Stromal cell of bone marrow (primary cell): ENCODE data around the gene TMEM50B.
"Not testable (repeated sequence)": the region's sequence is repeated elsewhere in the genome, so short reads cannot be mapped to it uniquely, and the experiment has no call there.

Experiments used
- DNase-seq: peaks from one replicate; pipeline ENCODE4 v3.0.0-alpha.2; 2012; ENCODE audit warnings: low read depth

TMEM50B gene

DNA sequence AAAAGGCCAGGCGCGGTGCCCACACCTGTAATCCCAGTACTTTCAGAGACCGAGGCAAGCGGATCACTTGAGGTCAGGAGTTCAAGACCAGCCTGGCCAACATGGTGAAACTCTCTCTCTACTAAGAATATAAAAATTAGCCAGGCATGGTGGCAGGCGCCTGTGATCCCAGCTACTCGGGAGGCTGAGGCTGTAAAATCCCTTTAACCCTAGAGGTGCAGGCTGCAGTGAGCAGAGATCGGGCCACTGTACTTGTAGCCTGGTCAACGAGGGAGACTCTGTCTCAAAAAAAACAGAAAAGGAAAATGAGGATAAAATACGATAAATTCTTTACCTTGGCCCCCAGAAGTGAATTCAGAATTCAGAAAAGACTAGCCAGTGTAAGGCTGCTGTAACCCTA, 1.6 kb downstream of the TMEM50B start:
- no peak for DNase-seq

GRCh38 chr21:33477066-33477465, 2.7 kb downstream of the TMEM50B start:
- DNase-seq: no peak

- DNase-seq: no peak
Measured at GRCh38 chr21:33473344-33473743, 6.4 kb downstream of the TMEM50B start.

- DNase-seq: no peak
Measured at GRCh38 chr21:33470701-33471100, 9.1 kb downstream of the TMEM50B start.

DNA sequence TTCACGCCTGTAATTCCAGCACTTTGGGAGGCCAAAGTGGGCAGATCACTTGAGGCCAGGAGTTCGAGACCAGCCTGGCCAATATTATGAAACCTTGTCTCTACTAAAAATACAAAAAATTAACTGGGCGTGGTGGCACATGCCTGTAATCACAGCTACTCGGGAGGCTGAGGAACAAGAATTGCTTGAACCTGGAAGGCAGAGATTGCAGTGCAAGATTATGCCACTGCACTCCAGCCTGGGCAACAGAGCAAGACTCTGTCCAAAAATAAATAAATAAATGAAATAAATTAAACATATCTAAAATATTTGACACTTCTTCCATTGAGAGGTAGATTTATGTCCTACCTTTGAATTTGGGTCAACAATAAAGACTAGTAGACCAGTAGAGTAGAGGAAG, 10.6 kb downstream of the TMEM50B start:
- DNase-seq: not testable (repeated sequence)

DNA sequence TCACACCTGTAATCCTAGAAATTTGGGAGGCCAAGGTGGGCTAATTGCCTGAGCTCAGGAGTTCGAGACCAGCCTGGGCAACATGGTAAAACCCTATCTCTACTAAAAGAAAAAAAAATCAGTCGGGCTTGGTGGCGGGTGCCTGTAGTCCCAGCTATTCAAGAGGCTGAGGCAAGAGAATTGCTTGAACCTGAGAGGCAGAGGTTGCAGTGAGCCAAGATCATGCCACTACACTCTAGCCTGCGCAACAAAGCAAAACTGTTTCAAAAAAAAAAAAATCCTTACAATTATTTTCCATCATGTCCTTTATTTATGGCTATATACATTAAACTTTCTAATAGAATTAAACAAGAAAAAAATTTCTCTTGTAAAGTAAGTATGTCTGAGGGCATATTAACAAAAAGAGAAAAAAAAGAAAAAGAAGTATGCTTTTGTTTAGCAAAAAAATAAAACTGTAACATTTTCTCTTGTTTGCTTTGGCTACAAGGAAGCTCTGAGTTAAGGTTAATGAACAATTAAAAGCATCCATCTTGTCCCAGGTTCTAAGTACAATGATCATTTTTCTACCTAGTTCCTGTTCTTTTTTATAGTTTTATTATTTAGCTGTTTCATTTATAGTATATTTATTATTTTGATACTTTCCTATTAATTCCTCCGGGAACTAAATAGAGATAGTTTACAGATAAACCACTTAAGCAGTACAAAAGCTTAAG, 18.1 kb downstream of the TMEM50B start:
- no peak for DNase-seq

DNA sequence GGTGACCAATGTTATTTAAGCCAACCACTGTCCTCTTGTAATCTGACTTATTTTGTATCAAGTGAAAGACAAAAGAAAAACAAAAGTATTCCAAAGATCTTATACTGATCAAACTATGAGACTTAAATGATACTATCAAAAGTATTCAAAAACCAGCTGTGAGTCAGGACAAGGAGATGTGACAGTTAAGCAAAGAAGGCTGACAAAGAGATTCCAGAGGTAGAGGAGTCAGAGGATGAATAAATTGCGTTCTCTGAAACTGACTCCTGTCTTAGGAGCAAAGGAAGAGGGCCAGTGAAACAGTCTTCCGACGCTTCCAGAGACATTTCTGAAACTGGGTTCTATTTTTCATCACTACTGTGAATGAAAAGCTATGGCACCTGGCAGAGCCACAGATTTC, 20.9 kb downstream of the TMEM50B start:
- DNase-seq: no peak

GRCh38 chr21:33455686-33456446, 23.9 kb downstream of the TMEM50B start:
- no peak for DNase-seq

GRCh38 chr21:33452362-33452761, 27.4 kb downstream of the TMEM50B start:
- no peak for DNase-seq

DNA sequence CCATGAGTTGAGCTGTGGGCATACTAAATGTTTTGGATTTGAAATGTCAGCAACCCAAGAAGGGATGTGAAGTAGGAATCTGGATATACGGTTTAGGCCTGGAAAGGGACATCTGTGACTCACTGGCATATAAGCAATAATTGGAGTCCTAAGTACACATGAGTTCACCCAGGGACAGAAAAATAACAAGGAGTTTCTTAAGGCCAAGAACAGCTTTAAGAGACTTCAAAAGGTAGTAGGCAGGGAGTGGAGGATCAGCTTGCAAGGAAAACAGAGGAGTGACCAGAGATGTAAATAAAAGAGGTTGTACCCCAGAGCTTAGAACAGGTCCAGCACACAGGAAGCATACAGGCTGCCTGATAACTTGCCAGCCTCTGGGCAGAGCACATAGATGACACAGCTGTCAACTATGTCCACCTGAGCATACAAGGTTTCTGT, 28.1 kb downstream of the TMEM50B start:
- no peak for DNase-seq

DNA sequence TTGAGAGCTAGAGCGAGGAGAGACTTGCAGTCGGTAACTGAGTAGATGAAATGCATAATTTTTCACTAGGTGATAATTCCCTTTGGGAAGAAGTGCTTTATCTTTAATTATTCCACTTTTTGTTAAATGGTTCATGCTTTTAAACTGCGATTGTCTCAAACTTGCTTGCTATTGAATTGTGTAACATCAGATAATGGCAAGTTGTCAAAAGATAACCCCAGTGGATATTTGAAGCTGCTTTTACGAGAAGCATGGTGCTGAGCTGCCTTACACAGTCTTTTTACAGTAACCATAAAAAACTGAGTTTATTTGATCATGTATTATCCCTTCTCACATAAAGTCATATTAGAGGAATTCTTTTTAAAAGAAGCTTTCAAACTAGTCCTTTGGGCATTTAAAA, 30.2 kb downstream of the TMEM50B start:
- no peak for DNase-seq

GRCh38 chr21:33446620-33447019, 33.2 kb downstream of the TMEM50B start:
- not testable (repeated sequence) for DNase-seq

- no peak for DNase-seq
Measured at GRCh38 chr21:33444499-33444898, 35.3 kb downstream of the TMEM50B start.

DNA sequence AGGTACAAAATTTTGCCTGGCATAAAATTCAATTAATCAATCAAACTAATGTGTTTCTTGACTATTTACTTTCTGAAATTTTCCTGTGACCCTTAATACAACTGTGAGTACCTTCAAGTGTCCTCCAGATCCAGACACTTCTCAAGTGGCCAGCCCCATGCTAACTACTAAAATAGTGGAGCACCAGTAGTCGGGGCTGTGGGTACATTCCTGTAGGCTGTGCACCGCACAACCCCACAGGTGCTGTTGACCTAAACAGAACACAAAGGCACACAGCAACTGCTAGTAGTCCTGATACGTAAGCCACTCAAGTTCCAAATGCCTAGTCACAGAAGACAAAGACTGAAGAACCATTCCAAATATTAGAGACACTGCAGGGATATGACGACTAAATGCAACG, 36.6 kb downstream of the TMEM50B start:
- no peak for DNase-seq

DNA sequence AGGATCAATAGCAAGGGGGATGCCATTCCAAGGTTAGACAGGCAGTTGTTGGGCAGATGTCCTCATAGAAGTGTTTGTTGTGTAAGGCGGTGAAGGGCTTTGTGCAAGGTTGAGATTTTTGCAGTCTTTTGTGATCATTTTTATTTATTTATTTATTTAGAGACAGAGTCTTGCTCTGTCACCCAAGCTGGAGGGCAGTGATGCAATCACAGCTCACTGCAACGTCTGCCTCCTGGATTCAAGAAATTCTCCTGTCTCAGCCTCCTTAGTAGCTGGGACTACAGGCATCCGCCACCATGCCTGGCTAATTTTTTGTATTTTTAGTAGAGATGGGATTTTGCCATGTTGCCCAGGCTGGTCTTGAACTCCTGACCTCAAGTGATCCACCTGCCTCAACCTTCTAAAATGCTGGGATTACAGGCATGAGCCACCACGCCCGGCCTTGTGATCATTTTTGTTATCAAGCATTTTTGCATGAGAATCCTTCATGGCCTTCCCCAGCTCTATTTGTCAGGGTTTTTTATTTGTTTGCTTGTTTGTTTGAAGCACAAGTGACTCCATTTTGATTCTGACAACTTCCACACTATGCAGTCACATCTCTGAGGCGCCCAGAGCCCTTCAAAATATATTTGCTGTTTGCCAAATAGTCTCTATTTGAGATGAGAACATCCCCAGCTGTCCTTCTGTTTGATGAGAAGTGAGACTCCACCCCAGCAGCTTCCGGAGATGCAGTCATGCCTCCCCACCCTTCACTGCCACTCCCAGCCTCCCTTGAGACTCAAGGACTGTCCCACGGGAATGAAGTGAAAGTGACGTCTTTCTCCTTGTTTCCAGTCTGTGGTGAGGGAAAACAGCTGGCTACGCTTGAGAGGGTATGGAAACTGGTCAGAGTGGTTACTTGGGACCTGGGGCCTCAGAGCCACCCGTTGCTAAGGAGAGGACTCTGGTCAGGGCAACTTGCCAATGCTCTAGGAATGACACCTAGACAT, 38.0 kb downstream of the TMEM50B start:
- DNase-seq: peak; percentile 47

DNA sequence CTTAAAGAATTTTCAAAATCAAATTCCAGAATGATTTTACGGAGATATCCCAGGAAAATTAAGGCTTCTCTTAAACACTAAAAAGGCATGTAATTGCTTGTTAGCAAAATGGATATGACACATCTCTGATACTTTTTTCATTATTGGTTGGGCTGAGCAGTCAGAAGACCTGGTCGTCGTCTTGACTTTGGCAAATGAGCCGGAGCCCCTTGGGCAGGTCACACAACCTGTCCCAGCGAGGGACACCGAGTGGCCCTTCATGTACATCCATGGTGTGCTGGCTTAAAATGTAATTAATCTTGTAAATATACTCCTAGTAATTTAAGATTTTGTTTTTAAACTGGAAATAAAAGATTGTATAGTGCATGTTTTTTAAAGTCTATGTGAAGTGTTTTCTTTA, 42.6 kb downstream of the TMEM50B start:
- DNase-seq: no peak

DNA sequence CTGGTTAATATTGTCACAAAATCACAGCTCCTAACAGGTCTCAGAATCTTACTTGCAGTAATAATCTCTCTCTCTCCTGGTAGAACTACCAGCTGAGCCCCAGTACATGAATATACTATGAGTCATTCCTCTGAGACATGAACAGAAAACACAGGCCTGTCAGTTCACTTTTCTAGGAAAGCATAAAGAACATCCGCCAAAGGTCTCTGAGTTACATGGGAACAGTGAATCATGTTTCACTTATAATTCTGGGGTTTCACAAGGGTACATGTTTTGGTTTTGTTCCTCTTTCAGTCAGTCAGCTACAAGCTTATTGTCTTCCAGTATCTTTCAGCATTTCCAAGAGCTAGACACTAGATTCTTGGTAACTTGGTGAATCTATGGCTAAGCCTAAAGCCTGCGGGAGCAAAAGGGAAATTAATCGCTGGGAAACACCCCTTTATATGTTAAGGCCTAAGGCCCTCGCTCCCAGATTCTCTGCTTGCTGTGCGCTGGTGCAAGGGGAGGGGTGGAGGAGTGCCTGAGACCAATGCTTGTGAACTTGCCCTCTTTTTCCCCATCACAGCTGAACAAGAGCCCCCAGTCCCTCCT, 44.9 kb downstream of the TMEM50B start:
- DNase-seq: peak; percentile 94

DNA sequence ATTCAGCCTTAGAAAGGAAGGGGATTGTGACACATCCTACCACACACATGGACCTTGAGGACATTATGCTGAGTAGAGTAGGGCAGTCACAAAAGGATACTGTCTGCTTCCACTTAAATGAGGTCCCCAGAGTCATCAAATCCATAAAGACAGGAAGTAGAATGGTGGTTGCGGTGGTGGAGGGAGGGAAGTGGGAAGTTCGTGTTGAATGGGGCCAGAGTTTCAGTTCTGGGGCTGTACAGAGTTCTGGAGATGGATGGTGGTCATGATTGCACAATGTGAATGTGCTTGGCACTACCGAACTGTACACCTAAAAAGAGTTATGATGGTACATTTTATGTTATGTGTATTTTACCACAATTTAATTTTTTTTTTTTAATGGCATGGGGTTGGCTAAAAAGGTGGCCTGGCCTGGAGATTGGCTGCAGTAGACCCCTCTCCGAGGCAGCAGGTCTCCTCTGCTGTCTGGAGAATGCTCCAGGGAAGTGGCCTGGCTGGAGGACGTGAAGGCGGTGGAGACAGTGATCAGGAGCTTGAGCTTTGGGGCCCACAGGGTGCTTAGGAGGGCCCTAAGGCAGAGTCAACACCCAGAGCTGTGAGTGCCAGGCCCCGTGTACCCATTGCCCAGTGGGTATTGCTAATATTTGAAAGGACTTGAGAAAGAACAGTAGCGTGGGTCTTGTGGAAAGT, 46.2 kb downstream of the TMEM50B start:
- no peak for DNase-seq

DNA sequence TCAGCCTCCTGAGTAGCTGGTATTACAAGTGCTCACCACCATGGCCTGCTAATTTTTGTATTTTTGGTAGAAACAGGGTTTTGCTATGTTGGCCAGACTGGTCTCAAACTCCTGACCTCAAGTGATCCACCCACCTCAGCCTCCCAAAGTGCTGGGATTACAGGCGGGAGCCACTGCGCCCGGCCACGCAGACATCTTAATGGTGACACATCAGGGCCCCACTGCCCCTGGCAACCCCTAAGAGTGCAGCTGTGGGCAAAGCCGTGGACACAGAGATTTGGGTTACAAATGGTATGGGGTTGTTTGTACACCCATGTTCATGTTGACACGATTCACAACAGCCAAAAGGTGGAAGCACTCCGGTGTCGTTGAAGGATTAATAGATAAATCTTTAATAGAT, 46.8 kb downstream of the TMEM50B start:
- DNase-seq: no peak

DNA sequence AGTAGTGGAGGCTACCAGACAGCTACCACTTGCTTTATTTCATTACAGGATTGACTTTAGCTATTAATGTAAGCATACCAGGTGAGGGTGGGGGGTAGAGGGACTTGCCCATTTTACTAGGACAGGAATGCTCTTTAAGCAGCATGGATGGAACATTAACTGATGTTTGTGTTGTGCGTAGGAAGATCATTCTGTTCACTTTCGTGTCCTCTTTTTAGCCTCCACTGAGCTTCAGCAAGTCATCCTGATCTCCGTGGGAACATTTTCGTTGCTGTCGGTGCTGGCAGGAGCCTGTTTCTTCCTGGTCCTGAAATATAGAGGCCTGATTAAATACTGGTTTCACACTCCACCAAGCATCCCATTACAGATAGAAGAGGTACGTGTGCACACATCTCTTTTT, 47.3 kb downstream of the TMEM50B start:
- DNase-seq: no peak

DNA sequence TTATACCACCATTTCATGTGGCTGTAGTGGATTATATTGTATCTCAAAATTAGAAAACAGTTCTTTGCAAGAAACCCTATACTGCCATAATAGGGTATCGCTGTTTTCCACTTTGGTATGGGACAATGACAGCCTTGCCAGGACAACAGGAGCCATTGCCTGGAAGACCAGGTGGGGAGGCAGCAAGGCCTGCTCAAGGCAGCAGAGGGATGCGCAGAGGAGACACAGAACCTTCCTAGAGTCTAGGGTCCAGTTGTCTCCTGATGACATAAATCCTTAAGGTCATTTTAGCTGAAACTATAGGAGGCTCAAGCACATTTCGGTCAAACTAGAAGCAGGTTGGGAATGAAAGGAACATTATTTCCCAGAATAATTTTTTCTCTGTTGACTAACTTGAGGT, 48.9 kb downstream of the TMEM50B start:
- no peak for DNase-seq
